ENCODE measurements around the gene COMT. TPM values are rescaled to one million over a fixed set of nuclear protein-coding genes. Genes with fewer than 3 reads are reported as not detected.
A peak's percentile ranks its signal among the peaks of the same experiment; 100 is the strongest.

COMT gene
- total and polyA plus RNA-seq, 4 donors: 96.7 to 176 (median 106) TPM

GRCh38 chr22:19942157-19943081, 847 bp downstream of the COMT start:
- peak in 1 of 2 donors; percentile 61 for DNase-seq
- Histone ChIP-seq H3K4me3 (ENCODE audit: low read length in 2 of 2) (peak overlapping the region; percentile 54 to 92), H3K36me3 (ENCODE audit: control insufficient read depth in 1 of 2, insufficient read depth in 2 of 2, low read length in 1 of 2) (no peaks in the 10 kb centered on the region), H3K4me1 (ENCODE audit: control insufficient read depth in 1 of 2, insufficient read depth in 2 of 2, low read length in 2 of 2) (peaks cover 2 to 6% of the 10 kb centered on the region in 2 donors), H3K9me3 (ENCODE audit: control insufficient read depth, low read length) (no peaks in the 10 kb centered on the region), H3K27me3 (ENCODE audit: control insufficient read depth in 1 of 2, insufficient read depth in 2 of 2, low read length in 1 of 2) (no peaks in the 10 kb centered on the region), H3K27ac (ENCODE audit: low read depth in 1 of 2, low read length in 2 of 2) (peak overlapping the region; percentile 94 to 97)
- 1 to 2% methylated on average over 8 of the region's 8 CpGs for WGBS, 2 donors
- peak; percentile 88 for ATAC-seq (ENCODE audit: low FRiP score)
- intact Hi-C loops (cut with DNase I): no loop called here

- Histone ChIP-seq H3K27me3 (ENCODE audit: control insufficient read depth in 1 of 2, insufficient read depth in 2 of 2, low read length in 1 of 2) (no peaks in the 10 kb centered on the region), H3K36me3 (ENCODE audit: control insufficient read depth in 1 of 2, insufficient read depth in 2 of 2, low read length in 1 of 2) (no peaks in the 10 kb centered on the region), H3K9me3 (ENCODE audit: control insufficient read depth, low read length) (no peaks in the 10 kb centered on the region), H3K4me3 (ENCODE audit: low read length in 2 of 2) (peak overlapping the region in 1 of 2 donors; percentile 54), H3K4me1 (ENCODE audit: control insufficient read depth in 1 of 2, insufficient read depth in 2 of 2, low read length in 2 of 2) (peaks cover 2 to 6% of the 10 kb centered on the region in 2 donors), H3K27ac (ENCODE audit: low read depth in 1 of 2, low read length in 2 of 2) (peak overlapping the region; percentile 94 to 100)
- WGBS, 2 donors: 23 to 25% methylated on average over 11 of the region's 11 CpGs
- intact Hi-C loops (cut with DNase I): no loop called here
- ATAC-seq (ENCODE audit: low FRiP score): peak; percentile 78
- DNase-seq: peak in 1 of 2 donors; percentile 50
Measured at GRCh38 chr22:19943082-19944026, 1.8 kb downstream of the COMT start.

- Histone ChIP-seq H3K27me3 (ENCODE audit: control insufficient read depth in 1 of 2, insufficient read depth in 2 of 2, low read length in 1 of 2) (no peaks in the 10 kb centered on the region), H3K36me3 (ENCODE audit: control insufficient read depth in 1 of 2, insufficient read depth in 2 of 2, low read length in 1 of 2) (no peaks in the 10 kb centered on the region), H3K4me1 (ENCODE audit: control insufficient read depth in 1 of 2, insufficient read depth in 2 of 2, low read length in 2 of 2) (peaks cover 0 to 6% of the 10 kb centered on the region in 2 donors), H3K27ac (ENCODE audit: low read depth in 1 of 2, low read length in 2 of 2) (no peak overlapping the region), H3K4me3 (ENCODE audit: low read length in 2 of 2) (no peak overlapping the region), H3K9me3 (ENCODE audit: control insufficient read depth, low read length) (no peaks in the 10 kb centered on the region)
- DNase-seq: peak in 1 of 2 donors; percentile 55
- intact Hi-C loops (cut with DNase I): no loop called here
- no peak for ATAC-seq (ENCODE audit: low FRiP score)
- 68% methylated on average over 9 of the region's 9 CpGs for WGBS, 2 donors
Measured at GRCh38 chr22:19948057-19948760, 6.6 kb downstream of the COMT start.

GRCh38 chr22:19951346-19951745, 9.8 kb downstream of the COMT start:
- WGBS, 2 donors: 87 to 88% methylated on average over 13 of the region's 13 CpGs
- H3K4me3 ChIP-seq (ENCODE audit: low read length in 2 of 2): no peak overlapping the region
- no peaks in the 10 kb centered on the region for H3K9me3 ChIP-seq (ENCODE audit: control insufficient read depth, low read length)
- intact Hi-C loops (cut with DNase I): no loop called here
- peak in 1 of 2 donors; percentile 50 for DNase-seq
- H3K36me3 ChIP-seq (ENCODE audit: control insufficient read depth in 1 of 2, insufficient read depth in 2 of 2, low read length in 1 of 2): no peaks in the 10 kb centered on the region
- H3K27ac ChIP-seq (ENCODE audit: low read depth in 1 of 2, low read length in 2 of 2): no peak overlapping the region
- H3K4me1 ChIP-seq (ENCODE audit: control insufficient read depth in 1 of 2, insufficient read depth in 2 of 2, low read length in 2 of 2): no peaks in the 10 kb centered on the region
- no peak for ATAC-seq (ENCODE audit: low FRiP score)
- no peaks in the 10 kb centered on the region for H3K27me3 ChIP-seq (ENCODE audit: control insufficient read depth in 1 of 2, insufficient read depth in 2 of 2, low read length in 1 of 2)

- Histone ChIP-seq H3K27ac (ENCODE audit: low read depth in 1 of 2, low read length in 2 of 2) (no peak overlapping the region), H3K27me3 (ENCODE audit: control insufficient read depth in 1 of 2, insufficient read depth in 2 of 2, low read length in 1 of 2) (no peaks in the 10 kb centered on the region), H3K4me3 (ENCODE audit: low read length in 2 of 2) (no peak overlapping the region), H3K36me3 (ENCODE audit: control insufficient read depth in 1 of 2, insufficient read depth in 2 of 2, low read length in 1 of 2) (no peaks in the 10 kb centered on the region), H3K9me3 (ENCODE audit: control insufficient read depth, low read length) (no peaks in the 10 kb centered on the region), H3K4me1 (ENCODE audit: control insufficient read depth in 1 of 2, insufficient read depth in 2 of 2, low read length in 2 of 2) (no peaks in the 10 kb centered on the region)
- DNase-seq: peak; percentile 43 to 62
- ATAC-seq (ENCODE audit: low FRiP score): no peak
- 71 to 72% methylated on average over 19 of the region's 19 CpGs for WGBS, 2 donors
- intact Hi-C loops (cut with DNase I): no loop called here
Measured at GRCh38 chr22:19955241-19956128, 13.9 kb downstream of the COMT start.

GRCh38 chr22:19957445-19957844, 15.9 kb downstream of the COMT start:
- ATAC-seq (ENCODE audit: low FRiP score): no peak
- H3K36me3 ChIP-seq (ENCODE audit: control insufficient read depth in 1 of 2, insufficient read depth in 2 of 2, low read length in 1 of 2): no peaks in the 10 kb centered on the region
- no peak overlapping the region for H3K4me3 ChIP-seq (ENCODE audit: low read length in 2 of 2)
- H3K4me1 ChIP-seq (ENCODE audit: control insufficient read depth in 1 of 2, insufficient read depth in 2 of 2, low read length in 2 of 2): no peaks in the 10 kb centered on the region
- intact Hi-C loops (cut with DNase I): no loop called here
- no peak overlapping the region for H3K27ac ChIP-seq (ENCODE audit: low read depth in 1 of 2, low read length in 2 of 2)
- peak; percentile 44 to 54 for DNase-seq
- H3K9me3 ChIP-seq (ENCODE audit: control insufficient read depth, low read length): no peaks in the 10 kb centered on the region
- H3K27me3 ChIP-seq (ENCODE audit: control insufficient read depth in 1 of 2, insufficient read depth in 2 of 2, low read length in 1 of 2): no peaks in the 10 kb centered on the region
- 93 to 94% methylated on average over 9 of the region's 9 CpGs for WGBS, 2 donors

GRCh38 chr22:19958083-19959042, 16.8 kb downstream of the COMT start:
- intact Hi-C loops (cut with DNase I): no loop called here
- ATAC-seq (ENCODE audit: low FRiP score) (peak; percentile 44), DNase-seq (peak; percentile 56 to 62)
- Histone ChIP-seq H3K9me3 (ENCODE audit: control insufficient read depth, low read length) (no peaks in the 10 kb centered on the region), H3K27me3 (ENCODE audit: control insufficient read depth in 1 of 2, insufficient read depth in 2 of 2, low read length in 1 of 2) (no peaks in the 10 kb centered on the region), H3K4me3 (ENCODE audit: low read length in 2 of 2) (no peak overlapping the region), H3K36me3 (ENCODE audit: control insufficient read depth in 1 of 2, insufficient read depth in 2 of 2, low read length in 1 of 2) (no peaks in the 10 kb centered on the region), H3K27ac (ENCODE audit: low read depth in 1 of 2, low read length in 2 of 2) (peak overlapping the region in 1 of 2 donors; percentile 5), H3K4me1 (ENCODE audit: control insufficient read depth in 1 of 2, insufficient read depth in 2 of 2, low read length in 2 of 2) (no peaks in the 10 kb centered on the region)
- 52 to 65% methylated on average over 18 to 19 of the region's 19 CpGs for WGBS, 2 donors

Data from aorta (tissue), 5 donors.